Measurements from ENCODE around the gene RAI1.

The RAI1 gene

GRCh38 chr17:17841601-17842025 lies 160.4 kb downstream of the RAI1 start:
- DNase-seq (ENCODE audit: low spot score) (no peak), FAIRE-seq (no peak)

GRCh38 chr17:17842111-17842876 lies 161.0 kb downstream of the RAI1 start:
- DNase-seq (ENCODE audit: low spot score), result no peak
- no peak for FAIRE-seq

GRCh38 chr17:17843096-17843495 lies 161.8 kb downstream of the RAI1 start:
- no peak for DNase-seq (ENCODE audit: low spot score)
- FAIRE-seq, result no peak

- FAIRE-seq (no peak), DNase-seq (ENCODE audit: low spot score) (no peak)
Measured at GRCh38 chr17:17844079-17844478, 162.8 kb downstream of the RAI1 start.

- FAIRE-seq (no peak), DNase-seq (ENCODE audit: low spot score) (no peak)
Measured at GRCh38 chr17:17844500-17844899, 163.2 kb downstream of the RAI1 start.

- DNase-seq (ENCODE audit: low spot score), result no peak
- FAIRE-seq, result no peak
Measured at GRCh38 chr17:17845046-17845775, 164.0 kb downstream of the RAI1 start.

- DNase-seq (ENCODE audit: low spot score), result no peak
- FAIRE-seq, result no peak
Measured at GRCh38 chr17:17846003-17846402, 164.7 kb downstream of the RAI1 start.

GRCh38 chr17:17846645-17847044 lies 165.4 kb downstream of the RAI1 start:
- no peak for FAIRE-seq
- DNase-seq (ENCODE audit: low spot score), result no peak

GRCh38 chr17:17847118-17847689 lies 165.9 kb downstream of the RAI1 start:
- FAIRE-seq (no peak), DNase-seq (ENCODE audit: low spot score) (no peak)

GRCh38 chr17:17847726-17848125 lies 166.5 kb downstream of the RAI1 start:
- FAIRE-seq, result no peak

GRCh38 chr17:17848311-17849082 lies 167.2 kb downstream of the RAI1 start:
- DNase-seq (ENCODE audit: low spot score) (no peak), FAIRE-seq (no peak)

More at GRCh38 chr17:17847726-17848125, 166.5 kb downstream of the RAI1 start:
- DNase-seq (ENCODE audit: low spot score), result no peak

GRCh38 chr17:17849147-17849820 lies 168.0 kb downstream of the RAI1 start:
- FAIRE-seq (no peak), DNase-seq (ENCODE audit: low spot score) (peak; percentile 79)

GRCh38 chr17:17849845-17850373 lies 168.7 kb downstream of the RAI1 start:
- no peak for FAIRE-seq
- DNase-seq (ENCODE audit: low spot score), result no peak

- FAIRE-seq, result no peak
- DNase-seq (ENCODE audit: low spot score), result no peak
Measured at GRCh38 chr17:17851103-17852002, 170.1 kb downstream of the RAI1 start.

- FAIRE-seq (no peak), DNase-seq (ENCODE audit: low spot score) (no peak)
Measured at GRCh38 chr17:17852930-17853329, 171.7 kb downstream of the RAI1 start.

- FAIRE-seq (no peak), DNase-seq (ENCODE audit: low spot score) (no peak)
Measured at GRCh38 chr17:17853811-17854447, 172.7 kb downstream of the RAI1 start.

- no peak for DNase-seq (ENCODE audit: low spot score)
- no peak for FAIRE-seq
Measured at GRCh38 chr17:17855976-17856375, 174.7 kb downstream of the RAI1 start.

- no peak for FAIRE-seq
Measured at GRCh38 chr17:17856386-17856785, 175.1 kb downstream of the RAI1 start.

GRCh38 chr17:17857496-17857895 lies 176.2 kb downstream of the RAI1 start:
- DNase-seq (ENCODE audit: low spot score), result no peak
- FAIRE-seq, result no peak

More at GRCh38 chr17:17856386-17856785, 175.1 kb downstream of the RAI1 start:
- no peak for DNase-seq (ENCODE audit: low spot score)

All from urothelium cell line (cell line).